Activated T-cell treated with anti-CD3 and anti-CD28 coated beads, Interleukin-2, amount 50 U/mL, for 72 hours (primary cell): ENCODE measurements around the gene SPDYE6. TPM values are rescaled to one million over a fixed set of nuclear protein-coding genes. Genes with fewer than 3 reads are reported as not detected.
"Not testable (repeated sequence)": the region's sequence is repeated elsewhere in the genome, so short reads cannot be mapped to it uniquely, and the experiment has no call there.

Experiments used
- ATAC-seq, 2 donors: fragments of 150-1000 bp; cut with Tn5 transposase; replicated peaks in 1 of 2; 2 replicates each; pipeline ENCODE4 v1.10.0; 2021; ENCODE audit warnings: moderate library complexity in 2 of 2, mild to moderate bottlenecking in 1 of 2
- DNase-seq, 2 donors: peaks; one replicate each; pipeline ENCODE4 v3.0.0; 2021 to 2022; ENCODE audit warnings: mixed read lengths in 1 of 2
- H3K27ac Mint-ChIP-seq: one replicate; pipeline ENCODE4 v1.8.0; 2022; ENCODE audit warnings: mild to moderate bottlenecking, moderate library complexity, mixed read lengths
- H3K27me3 Mint-ChIP-seq: one replicate; pipeline ENCODE4 v1.8.0; 2022; ENCODE audit warnings: low read depth, mixed read lengths
- H3K36me3 Mint-ChIP-seq, 2 donors: one replicate each; pipeline ENCODE4 v1.8.0; 2022; ENCODE audit warnings: mixed read lengths in 2 of 2, mild to moderate bottlenecking in 1 of 2; ENCODE audit not compliant: insufficient read depth in 2 of 2
- H3K4me1 Mint-ChIP-seq: one replicate; pipeline ENCODE4 v1.8.0; 2022; ENCODE audit warnings: low read depth, mixed read lengths
- H3K4me3 Mint-ChIP-seq, 2 donors: one replicate each; pipeline ENCODE4 v1.8.0; 2022; ENCODE audit warnings: mild to moderate bottlenecking in 2 of 2, mixed read lengths in 2 of 2, moderate library complexity in 2 of 2
- H3K9me3 Mint-ChIP-seq, 2 donors: one replicate each; pipeline ENCODE4 v1.8.0; 2022; ENCODE audit warnings: mixed read lengths in 2 of 2
- total RNA-seq, 2 donors: library from RNA; stranded (reverse); gene quantifications; one replicate each; pipeline ENCODE4 v1.2.3, GENCODE V29; 2022

SPDYE6 gene
- total RNA-seq, 2 donors from 2014 or later, result not detected

GRCh38 chr7:102303669-102304422 is 52.4 kb downstream of the SPDYE6 start:
- H3K36me3 Mint-ChIP-seq, result no peaks in the 10 kb centered on the region
- no peaks in the 10 kb centered on the region for H3K9me3 Mint-ChIP-seq
- DNase-seq, result no peak
- H3K27me3 Mint-ChIP-seq, result no peaks in the 10 kb centered on the region
- no peak overlapping the region for H3K4me3 Mint-ChIP-seq
- no peak overlapping the region for H3K27ac Mint-ChIP-seq
- peaks cover 17% of the 10 kb centered on the region for H3K4me1 Mint-ChIP-seq
- no peak for ATAC-seq

DNA sequence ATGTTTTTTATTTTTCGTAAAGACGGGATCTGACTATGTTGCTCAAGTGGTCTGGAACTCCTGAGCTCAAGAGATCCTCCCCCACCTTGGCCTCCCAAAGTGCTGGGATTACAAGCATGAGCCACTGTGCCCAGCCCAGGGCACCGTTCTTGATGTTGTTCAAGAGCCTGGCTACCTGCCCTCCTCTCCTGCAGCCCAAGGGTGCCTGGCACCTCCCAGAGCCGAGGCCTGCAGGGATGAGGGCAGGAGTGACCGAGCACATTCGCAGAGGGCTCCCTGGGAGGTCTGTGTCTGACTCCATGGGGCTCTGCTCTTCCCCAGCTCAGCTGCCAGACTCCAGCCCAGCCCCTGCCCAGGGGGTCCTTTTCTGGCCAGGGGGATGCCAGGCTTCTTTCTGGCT is 54.2 kb downstream of the SPDYE6 start:
- Mint-ChIP-seq H3K4me3 (no peak overlapping the region), H3K4me1 (peaks cover 9% of the 10 kb centered on the region), H3K27ac (no peak overlapping the region), H3K9me3 (no peaks in the 10 kb centered on the region), H3K27me3 (no peaks in the 10 kb centered on the region), H3K36me3 (no peaks in the 10 kb centered on the region)
- ATAC-seq (no peak), DNase-seq (no peak)

DNA sequence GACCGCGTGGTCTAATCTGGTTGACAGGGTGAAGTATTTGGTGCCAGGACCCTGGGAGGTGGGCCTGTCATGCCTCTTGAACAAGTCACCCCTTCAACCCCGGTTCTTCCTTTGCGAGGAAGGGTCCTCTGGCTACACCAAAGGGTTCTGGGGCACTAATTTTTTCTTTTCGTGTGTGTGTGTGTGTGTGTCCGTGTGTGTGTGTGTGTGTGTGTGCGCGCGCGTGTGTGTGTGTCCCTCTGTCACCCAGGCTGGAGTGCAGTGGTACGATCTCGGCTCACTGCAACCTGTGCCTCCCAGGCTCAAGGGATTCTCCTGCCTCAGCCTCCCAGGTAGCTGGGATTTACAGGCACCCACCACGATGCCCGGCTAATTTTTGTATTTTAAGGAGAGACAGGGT is 54.9 kb downstream of the SPDYE6 start:
- not testable (repeated sequence) for H3K36me3 Mint-ChIP-seq, H3K4me1 Mint-ChIP-seq, ATAC-seq, H3K9me3 Mint-ChIP-seq, DNase-seq, H3K27me3 Mint-ChIP-seq, H3K4me3 Mint-ChIP-seq, H3K27ac Mint-ChIP-seq

DNA sequence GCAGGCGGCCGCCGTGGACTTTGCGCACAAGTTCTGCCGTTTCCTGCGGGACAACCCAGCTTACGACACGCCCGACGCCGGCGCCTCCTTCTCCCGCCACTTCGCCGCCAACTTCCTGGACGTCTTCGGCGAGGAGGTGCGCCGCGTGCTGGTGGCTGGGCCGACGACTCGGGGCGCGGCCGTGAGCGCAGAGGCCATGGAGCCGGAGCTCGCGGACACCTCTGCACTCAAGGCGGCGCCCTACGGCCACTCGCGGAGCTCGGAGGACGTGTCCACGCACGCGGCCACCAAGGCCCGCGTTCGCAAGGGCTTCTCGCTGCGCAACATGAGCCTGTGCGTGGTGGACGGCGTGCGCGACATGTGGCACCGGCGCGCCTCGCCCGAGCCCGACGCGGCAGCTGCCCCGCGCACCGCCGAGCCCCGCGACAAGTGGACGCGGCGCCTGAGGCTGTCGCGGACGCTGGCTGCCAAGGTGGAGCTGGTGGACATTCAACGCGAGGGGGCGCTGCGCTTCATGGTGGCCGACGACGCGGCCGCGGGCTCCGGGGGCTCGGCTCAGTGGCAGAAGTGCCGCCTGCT is 55.5 kb downstream of the SPDYE6 start:
- Mint-ChIP-seq H3K9me3 (no peaks in the 10 kb centered on the region), H3K27me3 (no peaks in the 10 kb centered on the region), H3K4me1 (no peaks in the 10 kb centered on the region), H3K27ac (no peak overlapping the region), H3K4me3 (no peak overlapping the region), H3K36me3 (no peaks in the 10 kb centered on the region)
- ATAC-seq, result no peak
- no peak for DNase-seq

DNA sequence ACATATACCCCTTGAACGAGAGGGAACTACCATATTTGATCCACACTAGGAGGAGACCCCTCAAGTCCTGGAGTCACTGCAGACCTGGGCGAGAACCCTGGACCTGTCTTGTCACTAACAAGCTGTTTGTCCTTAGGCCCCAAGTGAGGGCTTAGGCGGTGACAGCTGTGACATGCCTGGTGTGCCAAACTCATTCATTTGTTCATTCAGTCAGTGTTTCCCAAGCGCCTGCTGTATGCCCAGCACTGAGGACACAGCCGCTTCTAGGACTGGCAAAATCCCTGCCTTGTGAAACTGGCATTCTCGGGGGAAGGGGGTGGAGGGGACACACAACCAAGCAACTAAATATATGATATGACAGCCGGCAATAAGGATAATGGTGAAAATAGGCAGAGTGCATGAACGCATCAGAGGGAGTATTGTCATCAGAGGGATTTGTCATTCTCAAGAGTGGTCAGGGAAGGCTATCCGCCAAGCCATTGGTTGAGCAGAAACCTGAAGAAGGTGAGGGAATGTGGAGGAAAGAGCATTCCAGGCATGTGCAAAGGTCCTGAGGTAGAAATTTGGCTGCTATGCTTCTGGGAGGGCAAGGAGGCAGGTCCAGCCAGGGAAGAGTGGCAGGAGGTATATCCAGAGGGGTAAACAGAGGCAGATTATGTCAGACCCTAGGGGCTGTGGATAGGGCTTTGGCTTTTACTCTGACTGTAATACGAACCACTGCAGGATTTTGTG is 58.6 kb downstream of the SPDYE6 start:
- Mint-ChIP-seq H3K4me3 (no peak overlapping the region), H3K36me3 (no peaks in the 10 kb centered on the region), H3K27me3 (no peaks in the 10 kb centered on the region), H3K4me1 (no peaks in the 10 kb centered on the region), H3K9me3 (no peaks in the 10 kb centered on the region), H3K27ac (no peak overlapping the region)
- ATAC-seq (no peak), DNase-seq (no peak)

- ATAC-seq (no peak), DNase-seq (no peak)
- Mint-ChIP-seq H3K4me1 (peaks cover 6% of the 10 kb centered on the region), H3K36me3 (no peaks in the 10 kb centered on the region), H3K9me3 (no peaks in the 10 kb centered on the region), H3K27me3 (no peaks in the 10 kb centered on the region), H3K4me3 (no peak overlapping the region), H3K27ac (no peak overlapping the region)
Measured at GRCh38 chr7:102296514-102296913, 59.7 kb downstream of the SPDYE6 start.

DNA sequence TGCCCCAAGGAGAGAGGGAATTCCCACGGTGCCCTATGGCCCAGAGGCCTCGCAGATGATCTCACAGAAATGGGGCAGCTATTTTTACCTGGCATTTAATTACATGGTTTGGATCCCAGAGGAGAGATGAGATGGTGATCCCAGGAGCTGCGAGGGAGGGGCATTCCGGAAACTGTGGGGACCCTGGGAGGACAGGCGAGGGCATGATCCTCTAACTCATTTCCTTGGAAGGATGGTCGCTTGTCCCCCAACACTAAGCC is 60.1 kb downstream of the SPDYE6 start:
- Mint-ChIP-seq H3K9me3 (no peaks in the 10 kb centered on the region), H3K4me1 (peaks cover 10% of the 10 kb centered on the region), H3K27me3 (no peaks in the 10 kb centered on the region), H3K4me3 (no peak overlapping the region), H3K36me3 (no peaks in the 10 kb centered on the region), H3K27ac (no peak overlapping the region)
- no peak for DNase-seq
- ATAC-seq, result no peak

Other genes starting within 250 kb of the SPDYE6 start
- 1 to 10 TPM; 5.0 to 6.8 TPM for gene SH2B2, start 69.6 kb downstream of the SPDYE6 start, total RNA-seq
- gene PRKRIP1, start 39.9 kb upstream of the SPDYE6 start, total RNA-seq, result 10 to 100 TPM; 30.6 to 35.7 TPM
- gene ORAI2, start 77.1 kb upstream of the SPDYE6 start, total RNA-seq, result 10 to 100 TPM; 37.8 to 42.2 TPM
- gene ALKBH4, start 108.4 kb upstream of the SPDYE6 start, total RNA-seq, result 10 to 100 TPM in 1 of 2 donors, 1 to 10 TPM in 1; 9.1 to 11.8 TPM
- 10 to 100 TPM; 13.1 to 13.6 TPM for gene LRWD1, start 108.5 kb upstream of the SPDYE6 start, total RNA-seq
- gene POLR2J, start 122.5 kb upstream of the SPDYE6 start, total RNA-seq, result 10 to 100 TPM; 40.5 to 53.5 TPM
- gene RASA4B, start 161.3 kb upstream of the SPDYE6 start, total RNA-seq, result 10 to 100 TPM; 20.0 to 29.8 TPM
- gene UPK3BL2, start 187.3 kb upstream of the SPDYE6 start, total RNA-seq, result 10 to 100 TPM; 24.8 to 37.9 TPM
- gene SPDYE2, start 194.8 kb upstream of the SPDYE6 start, total RNA-seq, result not detected
- 10 to 100 TPM; 37.5 to 67.1 TPM for gene POLR2J3, start 216.1 kb upstream of the SPDYE6 start, total RNA-seq